ENCODE data around the gene HSF2BP. TPM values are rescaled to one million over a fixed set of nuclear protein-coding genes. Genes with fewer than 3 reads are reported as not detected.
"Not testable (repeated sequence)": the region's sequence is repeated elsewhere in the genome, so short reads cannot be mapped to it uniquely, and the experiment has no call there.

Gene HSF2BP
- polyA plus RNA-seq, 1 of the 3 experiments (the other 2 are of a cell fraction), result 1.1 TPM

- H3K4me3 ChIP-seq (ENCODE audit: low read depth in 2 of 2, low read length in 1 of 2); H3K4me1 ChIP-seq (ENCODE audit: control insufficient read depth in 1 of 2, insufficient read depth in 2 of 2, low read depth in 1 of 2, low read length in 1 of 2); H3K9ac ChIP-seq; POLR2A ChIA-PET; H3K79me2 ChIP-seq (ENCODE audit: insufficient read depth); H3K9me3 ChIP-seq; H3K9me2 ChIP-seq; H2AFZ ChIP-seq (ENCODE audit: low read depth); CTCF ChIA-PET; H3K4me2 ChIP-seq; H3K36me3 ChIP-seq (replicated peaks in 1 of 2; ENCODE audit: control insufficient read depth in 1 of 2, insufficient read depth in 2 of 2, low read length in 1 of 2); H3K27me3 ChIP-seq (ENCODE audit: insufficient read depth); H3F3A ChIP-seq (replicated peaks; ENCODE audit: insufficient read depth); DNase-seq; H3K27ac ChIP-seq (ENCODE audit: low read depth in 2 of 2, low read length in 1 of 2); H4K20me1 ChIP-seq (ENCODE audit: insufficient read depth): not testable (repeated sequence)
- no CpG with 5 or more reads among the region's 17 CpGs for WGBS (ENCODE audit: low lambda C conversion rate)
Measured at GRCh38 chr21:43488235-43488634, 171.1 kb downstream of the HSF2BP start.

GRCh38 chr21:43486051-43486450, 173.2 kb downstream of the HSF2BP start:
- H3K9ac ChIP-seq; H3K4me1 ChIP-seq (ENCODE audit: control insufficient read depth in 1 of 2, insufficient read depth in 2 of 2, low read depth in 1 of 2, low read length in 1 of 2); H3K4me2 ChIP-seq; H3F3A ChIP-seq (replicated peaks; ENCODE audit: insufficient read depth); H3K27ac ChIP-seq (ENCODE audit: low read depth in 2 of 2, low read length in 1 of 2); H3K36me3 ChIP-seq (replicated peaks in 1 of 2; ENCODE audit: control insufficient read depth in 1 of 2, insufficient read depth in 2 of 2, low read length in 1 of 2); H3K27me3 ChIP-seq (ENCODE audit: insufficient read depth); H3K4me3 ChIP-seq (ENCODE audit: low read depth in 2 of 2, low read length in 1 of 2); CTCF ChIA-PET; H4K20me1 ChIP-seq (ENCODE audit: insufficient read depth); DNase-seq; H3K9me3 ChIP-seq; H2AFZ ChIP-seq (ENCODE audit: low read depth); POLR2A ChIA-PET; H3K79me2 ChIP-seq (ENCODE audit: insufficient read depth); H3K9me2 ChIP-seq: not testable (repeated sequence)
- WGBS (ENCODE audit: low lambda C conversion rate), result no CpG with 5 or more reads among the region's 5 CpGs

GRCh38 chr21:43485016-43485415, 174.3 kb downstream of the HSF2BP start:
- DNase-seq; H4K20me1 ChIP-seq (ENCODE audit: insufficient read depth); H3F3A ChIP-seq (replicated peaks; ENCODE audit: insufficient read depth); H3K79me2 ChIP-seq (ENCODE audit: insufficient read depth); H3K4me2 ChIP-seq; H3K9ac ChIP-seq; POLR2A ChIA-PET; H3K36me3 ChIP-seq (replicated peaks in 1 of 2; ENCODE audit: control insufficient read depth in 1 of 2, insufficient read depth in 2 of 2, low read length in 1 of 2); H3K27me3 ChIP-seq (ENCODE audit: insufficient read depth); H3K4me3 ChIP-seq (ENCODE audit: low read depth in 2 of 2, low read length in 1 of 2); H3K4me1 ChIP-seq (ENCODE audit: control insufficient read depth in 1 of 2, insufficient read depth in 2 of 2, low read depth in 1 of 2, low read length in 1 of 2); CTCF ChIA-PET; H3K9me2 ChIP-seq; H2AFZ ChIP-seq (ENCODE audit: low read depth); H3K27ac ChIP-seq (ENCODE audit: low read depth in 2 of 2, low read length in 1 of 2); H3K9me3 ChIP-seq: not testable (repeated sequence)
- no CpG with 5 or more reads among the region's 25 CpGs for WGBS (ENCODE audit: low lambda C conversion rate)

- DNase-seq; H4K20me1 ChIP-seq (ENCODE audit: insufficient read depth); H3K36me3 ChIP-seq (replicated peaks in 1 of 2; ENCODE audit: control insufficient read depth in 1 of 2, insufficient read depth in 2 of 2, low read length in 1 of 2); H3K4me3 ChIP-seq (ENCODE audit: low read depth in 2 of 2, low read length in 1 of 2); H3K27ac ChIP-seq (ENCODE audit: low read depth in 2 of 2, low read length in 1 of 2); H3K4me2 ChIP-seq; H2AFZ ChIP-seq (ENCODE audit: low read depth); CTCF ChIA-PET; H3K79me2 ChIP-seq (ENCODE audit: insufficient read depth); H3K27me3 ChIP-seq (ENCODE audit: insufficient read depth); POLR2A ChIA-PET; H3F3A ChIP-seq (replicated peaks; ENCODE audit: insufficient read depth); H3K9me2 ChIP-seq; H3K9me3 ChIP-seq; H3K4me1 ChIP-seq (ENCODE audit: control insufficient read depth in 1 of 2, insufficient read depth in 2 of 2, low read depth in 1 of 2, low read length in 1 of 2); H3K9ac ChIP-seq: not testable (repeated sequence)
- WGBS (ENCODE audit: low lambda C conversion rate), result no CpG with 5 or more reads among the region's 13 CpGs
Measured at GRCh38 chr21:43479197-43479596, 180.1 kb downstream of the HSF2BP start.

Small RNA genes within 50 kb of the gene (small RNA-seq; reads per million reads assigned to genes)
- 0 to 1.6 (median 0) reads per million in 7 experiments for gene MIR6070

Other genes starting within 250 kb of the HSF2BP start
- 3.8 and 6.6 TPM in 2 replicates for gene SIK1, start 232.4 kb downstream of the HSF2BP start, polyA plus RNA-seq (2012; rRNA removed)
- 9.6 and 10.4 TPM in 2 replicates for gene RRP1B, start 72 bp upstream of the HSF2BP start, polyA plus RNA-seq (2012; rRNA removed)
- gene PDXK, start 59.6 kb upstream of the HSF2BP start, polyA plus RNA-seq (2012; rRNA removed), result 85.7 and 89.2 TPM in 2 replicates
- 64.5 and 101 TPM in 2 replicates for gene CSTB, start 116.8 kb upstream of the HSF2BP start, polyA plus RNA-seq (2012; rRNA removed)
- gene RRP1, start 130.1 kb upstream of the HSF2BP start, polyA plus RNA-seq (2012; rRNA removed), result 12.0 and 22.7 TPM in 2 replicates
- 35.3 and 40.0 TPM in 2 replicates for gene AGPAT3, start 205.7 kb upstream of the HSF2BP start, polyA plus RNA-seq (2012; rRNA removed)